ENCODE results near the gene NTHL1. TPM values are rescaled to one million over a fixed set of nuclear protein-coding genes. Genes with fewer than 3 reads are reported as not detected.
A peak's percentile ranks its signal among the peaks of the same experiment; 100 is the strongest.

Gene NTHL1
- total and polyA plus RNA-seq, 2 of the 8 experiments (the other 6 are each of a cell fraction or from before 2014, with no cell fraction given) = 70.9 to 150 TPM

DNA sequence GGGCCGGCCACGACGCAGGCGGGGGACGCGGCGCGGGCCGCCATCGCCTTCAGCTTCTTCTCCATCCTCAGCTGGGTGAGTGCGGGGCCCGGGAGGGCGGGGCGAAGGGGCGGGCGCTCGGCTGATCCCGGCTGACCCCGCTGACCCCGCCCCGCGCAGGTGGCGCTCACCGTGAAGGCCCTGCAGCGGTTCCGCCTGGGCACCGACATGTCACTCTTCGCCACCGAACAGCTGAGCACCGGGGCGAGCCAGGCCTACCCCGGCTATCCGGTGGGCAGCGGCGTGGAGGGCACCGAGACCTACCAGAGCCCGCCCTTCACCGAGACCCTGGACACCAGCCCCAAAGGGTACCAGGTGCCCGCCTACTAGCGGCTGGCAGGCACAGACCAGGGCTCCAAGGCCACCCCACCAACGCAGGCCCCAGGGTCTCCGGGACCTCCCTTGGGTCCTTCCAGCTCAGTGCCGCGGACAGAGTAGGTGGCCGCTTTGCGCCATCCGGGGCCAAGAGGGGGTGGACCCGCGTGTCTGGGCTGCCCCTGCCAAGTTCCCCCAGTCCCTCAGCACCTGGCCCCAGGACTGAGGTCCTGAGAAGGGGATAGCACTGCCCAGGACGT, 54.8 kb downstream of the NTHL1 start:
- DNase-seq (ENCODE audit: low read depth in 1 of 2, low spot score in 2 of 2) (peak in 1 of 2 experiments; percentile 90), FAIRE-seq (no peak)
- Histone ChIP-seq H2BK120ac (replicated peaks; ENCODE audit: low read depth, low read length) (peak overlapping the region; percentile 69), H3K4me3 (ENCODE audit: extremely low read depth in 1 of 4, insufficient read depth in 2 of 4, low read depth in 3 of 4, low read length in 4 of 4) (peak overlapping the region; percentile 46 to 82 (median 48)), H2AK5ac (ENCODE audit: low read depth, low read length) (no peak overlapping the region; the same call in 1 of the 2 replicates), H3K36me3 (ENCODE audit: control insufficient read depth in 2 of 4, insufficient read depth in 4 of 4, low read length in 3 of 4) (peaks cover 0 to 4% (median 1%) of the 10 kb centered on the region in 4 experiments; a peak in 5 of 8 replicates), H3K56ac (replicated peaks; ENCODE audit: insufficient read length, low read depth, low read length) (no peak overlapping the region), H2BK12ac (ENCODE audit: low read depth, low read length) (peak overlapping the region; percentile 94), H2BK20ac (ENCODE audit: low read length) (no peak overlapping the region), H3K9ac (replicated peaks in 1 of 4; ENCODE audit: extremely low read depth in 1 of 4, low read depth in 3 of 4, low read length in 3 of 4) (peak overlapping the region; percentile 63 to 92 (median 74)), H2BK15ac (ENCODE audit: low read length) (peak overlapping the region; percentile 99), H3K23me2 (ENCODE audit: low read depth, low read length) (peaks cover 22% of the 10 kb centered on the region; the same call in 1 of the 2 replicates), H3K18ac (ENCODE audit: extremely low read depth, low read length) (peak overlapping the region; percentile 99), H3K27ac (ENCODE audit: low read depth, low read length) (peak overlapping the region; percentile 81; the same call in 1 of the 2 replicates), H4K20me1 (replicated peaks in 1 of 2; ENCODE audit: control insufficient read depth in 1 of 2, insufficient read depth in 2 of 2, low read length in 2 of 2) (peaks cover 7 to 13% of the 10 kb centered on the region in 2 experiments), H3K4me2 (ENCODE audit: insufficient read depth in 1 of 2, low read depth in 2 of 2, low read length in 2 of 2) (peak overlapping the region; percentile 83 to 99), H3K79me2 (ENCODE audit: control insufficient read depth in 1 of 2, insufficient read depth in 2 of 2, low read length in 2 of 2) (no peaks in the 10 kb centered on the region), H2AFZ (ENCODE audit: low read length) (peak overlapping the region; percentile 98; the same call in 1 of the 2 replicates), H2BK5ac (ENCODE audit: low read depth, low read length) (peak overlapping the region; percentile 96), H3K9me3 (ENCODE audit: insufficient read depth in 2 of 2, low read depth in 1 of 2, low read length in 1 of 2) (no peaks in the 10 kb centered on the region), H3K14ac (ENCODE audit: insufficient read length) (no peak overlapping the region), H4K91ac (replicated peaks; ENCODE audit: insufficient read length, low read length) (peak overlapping the region; percentile 98), H3K4ac (replicated peaks; ENCODE audit: insufficient read length, low read depth, low read length) (peak overlapping the region; percentile 99), H4K5ac (ENCODE audit: insufficient read length, low read depth, low read length) (peak overlapping the region; percentile 93), H4K8ac (ENCODE audit: extremely low read depth, insufficient read depth, low read length) (peak overlapping the region; percentile 98; the same call in 1 of the 2 replicates), H3K23ac (ENCODE audit: insufficient read length) (no peak overlapping the region), H3K79me1 (ENCODE audit: low read depth, low read length) (no peaks in the 10 kb centered on the region), H3K4me1 (replicated peaks in 1 of 4; ENCODE audit: control insufficient read depth in 3 of 4, insufficient read depth in 4 of 4, low read length in 3 of 4) (peaks cover 0 to 24% (median 18%) of the 10 kb centered on the region in 4 experiments; a peak in 6 of 7 replicates), H3K27me3 (replicated peaks in 1 of 4; ENCODE audit: control insufficient read depth in 3 of 4, extremely low read depth in 1 of 4, insufficient read depth in 3 of 4, low read length in 3 of 4) (peaks cover 4 to 37% (median 24%) of the 10 kb centered on the region in 4 experiments)
- ChIA-PET CTCF (ENCODE audit: partially characterized antibody) (interaction anchor here (2.1 to 6.8 kb wide), 3 partner anchors 11 to 16 kb away, joined by 7 to 55 read pairs (median 8); partner anchors contain the start of gene NOXO1), POLR2A (ENCODE audit: partially characterized antibody) (interaction anchor here (0.7 to 28.2 kb wide), 15 partner anchors 9 to 199 kb away, joined by 3 to 736 read pairs (median 3); partner anchors contain the start of genes GFER, NDUFB10, NTHL1 and RNF151)
- WGBS, 2 experiments (ENCODE audit: extremely low coverage in 1 of 2, insufficient coverage in 1 of 2, insufficient read length in 1 of 2, insufficient replicate concordance in 2 of 2, low coverage in 1 of 2, low lambda C conversion rate in 2 of 2, missing lambda C conversion rate in 1 of 2) = 34% methylated on average over 32 of the region's 50 CpGs; no CpG with 5 or more reads in 1 of the 2 experiments
- TF ChIP-seq CTBP2 (IDR thresholded peaks at IDR 0.05; ENCODE audit: borderline replicate concordance, insufficient read depth, insufficient read length, low read length) (no peak), CBX8 (IDR thresholded peaks at IDR 0.05; ENCODE audit: borderline replicate concordance, low read depth, low read length) (no peak), GABPA (IDR thresholded peaks at IDR 0.05; ENCODE audit: borderline replicate concordance, insufficient read depth, low read length) (no peak), POLR2AphosphoS5 (IDR thresholded peaks at IDR 0.05; ENCODE audit: low read depth, low read length) (no peak), NRF1 (IDR thresholded peaks at IDR 0.05; ENCODE audit: low read depth, low read length) (no peak), NANOG (IDR thresholded peaks at IDR 0.05; ENCODE audit: insufficient read depth, low read depth, low read length, poor library complexity, severe bottlenecking) (no peak), TAF1 (IDR thresholded peaks at IDR 0.05; ENCODE audit: low read depth, low read length) (peak; percentile 71), YY1 (IDR thresholded peaks at IDR 0.05; ENCODE audit: low read depth, low read length) (peak; percentile 85), CEBPB (IDR thresholded peaks at IDR 0.05; ENCODE audit: low read depth, low read length) (no peak), CBX5 (IDR thresholded peaks at IDR 0.05; ENCODE audit: low read depth, low read length) (no peak), HDAC2 (IDR thresholded peaks at IDR 0.05; ENCODE audit: borderline replicate concordance in 1 of 2, low read depth in 2 of 2, low read length in 2 of 2) (0 out of 4 replicates have a peak, but pooled peaks of 1 of the 2 experiments have one; percentile 1)

Measured in H1 (cell line).